ENCODE data around the gene PRR20G.
"Not testable (repeated sequence)": the region's sequence is repeated elsewhere in the genome, so short reads cannot be mapped to it uniquely, and the experiment has no call there.

- not testable (repeated sequence) for TF ChIP-seq CTCF, POLR2A (IDR thresholded peaks at IDR 0.05)
These were observed 21.0 kb upstream of the PRR20G start for GRCh38 chr3:127308821-127309220.
